Activated CD4-positive, alpha-beta T cell treated with anti-CD3 and anti-CD28 coated beads, Interleukin-2, amount 10 ng/mL, durations not matched to agents 7 days and 5 days (primary cell): ENCODE results near the gene DIDO1. TPM values are rescaled to one million over a fixed set of nuclear protein-coding genes. Genes with fewer than 3 reads are reported as not detected.
A peak's percentile ranks its signal among the peaks of the same experiment; 100 is the strongest.

ENCODE experiments used
- CTCF ChIA-PET: fragments of 350-600 bp; sonication (Branson Sonifier 250); formaldehyde crosslinking; loops from one replicate; lab custom pipeline; 2021; ENCODE audit warnings: antibody characterized with exemption; lab: Charles Lee
- POLR2A ChIA-PET: fragments of 350-600 bp; sonication (Branson Sonifier 250); formaldehyde crosslinking; loops from one replicate; lab custom pipeline; 2021; ENCODE audit warnings: antibody characterized with exemption; lab: Charles Lee
- DNase-seq: peaks from one replicate; pipeline ENCODE4 v3.0.0-alpha.2; 2020
- H3K27ac Mint-ChIP-seq: one replicate; pipeline ENCODE4 v1.8.0; 2021; ENCODE audit warnings: mild to moderate bottlenecking, moderate library complexity, mixed read lengths
- H3K27me3 Mint-ChIP-seq: one replicate; pipeline ENCODE4 v1.8.0; 2021; ENCODE audit warnings: mixed read lengths
- H3K36me3 Mint-ChIP-seq: one replicate; pipeline ENCODE4 v1.8.0; 2021; ENCODE audit warnings: low read depth, mixed read lengths
- H3K4me1 Mint-ChIP-seq: one replicate; pipeline ENCODE4 v1.8.0; 2021; ENCODE audit warnings: mixed read lengths
- H3K4me3 Mint-ChIP-seq: one replicate; pipeline ENCODE4 v1.8.0; 2021; ENCODE audit warnings: mild to moderate bottlenecking, moderate library complexity, mixed read lengths
- H3K9me3 Mint-ChIP-seq: one replicate; pipeline ENCODE4 v1.8.0; 2021; ENCODE audit warnings: mixed read lengths
- total RNA-seq, 2 experiments: library from RNA; stranded (reverse); gene quantifications; one replicate each; pipeline ENCODE4 v1.2.3, GENCODE V29; 2021

The DIDO1 gene
- total RNA-seq, 2 experiments from 2014 or later, result 78.3 to 79.4 TPM

DNA sequence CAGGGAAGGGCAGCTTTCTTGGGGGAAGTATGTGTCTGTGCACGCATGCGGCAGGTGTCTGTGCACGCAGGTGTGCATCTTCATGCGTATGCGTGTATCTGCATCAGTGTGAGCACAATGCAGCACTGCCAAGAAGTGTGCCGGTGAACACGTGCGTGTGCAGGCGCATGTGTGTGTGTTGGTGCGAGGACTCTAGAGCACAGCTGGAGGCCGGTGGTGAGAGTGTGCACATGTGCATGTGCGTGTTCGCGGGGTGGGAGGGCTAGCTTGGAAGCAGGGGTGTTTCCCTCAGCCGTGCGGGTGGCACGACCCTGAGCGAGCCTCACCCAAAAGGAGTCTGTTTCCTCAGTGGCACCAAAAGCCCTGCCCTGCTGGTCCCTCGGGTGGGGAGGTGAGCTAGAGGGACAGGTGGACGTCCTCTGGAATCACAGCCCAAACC lies 33.7 kb upstream of the DIDO1 start:
- no peaks in the 10 kb centered on the region for H3K27me3 Mint-ChIP-seq
- CTCF ChIA-PET, result interaction anchor here (1.5 to 2.0 kb wide), 2 partner anchors 13 to 49 kb away, joined by 3 to 7 read pairs; no protein-coding TSS in a partner anchor
- DNase-seq, result no peak
- peaks cover 11% of the 10 kb centered on the region for H3K4me1 Mint-ChIP-seq
- POLR2A ChIA-PET, result no interaction called here
- H3K36me3 Mint-ChIP-seq, result peaks cover 2% of the 10 kb centered on the region
- no peak overlapping the region for H3K27ac Mint-ChIP-seq
- H3K9me3 Mint-ChIP-seq, result no peaks in the 10 kb centered on the region
- no peak overlapping the region for H3K4me3 Mint-ChIP-seq

DNA sequence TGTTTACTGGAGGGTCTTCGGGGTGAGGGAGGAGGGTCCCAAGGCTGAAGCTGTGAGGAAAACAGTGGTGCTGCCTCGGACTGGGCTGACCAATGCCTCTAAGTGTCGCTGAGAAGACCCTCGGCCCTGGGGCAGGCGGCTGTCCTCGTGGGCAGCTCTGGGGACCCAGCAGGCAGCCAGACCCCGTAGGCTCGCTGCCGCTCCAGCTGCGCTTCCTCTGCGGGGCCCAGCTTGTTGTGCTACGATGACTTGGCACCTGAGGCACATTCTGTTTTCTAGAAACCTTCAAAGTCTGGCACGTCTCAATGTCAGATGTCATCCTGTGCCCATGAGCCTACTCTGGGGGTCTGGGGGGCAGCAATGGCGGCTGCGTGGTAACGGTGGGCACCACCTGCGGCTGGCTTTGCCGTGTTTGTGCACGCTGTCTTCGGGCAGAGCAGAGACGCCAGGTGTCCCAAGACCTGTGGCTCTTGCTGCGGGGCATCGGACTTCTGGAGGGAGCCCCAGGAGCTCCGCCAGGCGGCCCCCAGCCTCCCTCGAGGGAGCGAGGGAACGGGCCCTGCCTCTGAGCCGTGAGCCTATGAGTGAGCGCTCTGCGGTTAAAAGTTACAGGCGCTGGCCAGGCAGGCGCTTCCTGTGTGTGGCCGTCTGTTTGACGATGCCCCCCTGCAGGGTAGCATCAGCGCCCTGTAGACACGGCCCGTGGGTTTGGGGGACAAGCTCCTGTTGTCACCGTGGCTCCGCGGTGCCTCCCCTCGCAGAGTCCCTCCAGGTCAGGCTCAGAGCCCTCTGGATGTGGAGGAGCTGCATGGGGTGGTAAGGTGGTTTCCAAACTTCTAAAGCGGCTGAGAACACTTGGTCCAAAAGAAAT lies 33.0 kb upstream of the DIDO1 start:
- peaks cover 17% of the 10 kb centered on the region for H3K4me1 Mint-ChIP-seq
- POLR2A ChIA-PET, result no interaction called here
- peaks cover 2% of the 10 kb centered on the region for H3K36me3 Mint-ChIP-seq
- DNase-seq, result no peak
- no peak overlapping the region for H3K4me3 Mint-ChIP-seq
- no peaks in the 10 kb centered on the region for H3K27me3 Mint-ChIP-seq
- H3K27ac Mint-ChIP-seq, result no peak overlapping the region
- CTCF ChIA-PET, result interaction anchor here (1.5 to 2.0 kb wide), 2 partner anchors 13 to 50 kb away, joined by 3 to 7 read pairs; no protein-coding TSS in a partner anchor
- H3K9me3 Mint-ChIP-seq, result no peaks in the 10 kb centered on the region

DNA sequence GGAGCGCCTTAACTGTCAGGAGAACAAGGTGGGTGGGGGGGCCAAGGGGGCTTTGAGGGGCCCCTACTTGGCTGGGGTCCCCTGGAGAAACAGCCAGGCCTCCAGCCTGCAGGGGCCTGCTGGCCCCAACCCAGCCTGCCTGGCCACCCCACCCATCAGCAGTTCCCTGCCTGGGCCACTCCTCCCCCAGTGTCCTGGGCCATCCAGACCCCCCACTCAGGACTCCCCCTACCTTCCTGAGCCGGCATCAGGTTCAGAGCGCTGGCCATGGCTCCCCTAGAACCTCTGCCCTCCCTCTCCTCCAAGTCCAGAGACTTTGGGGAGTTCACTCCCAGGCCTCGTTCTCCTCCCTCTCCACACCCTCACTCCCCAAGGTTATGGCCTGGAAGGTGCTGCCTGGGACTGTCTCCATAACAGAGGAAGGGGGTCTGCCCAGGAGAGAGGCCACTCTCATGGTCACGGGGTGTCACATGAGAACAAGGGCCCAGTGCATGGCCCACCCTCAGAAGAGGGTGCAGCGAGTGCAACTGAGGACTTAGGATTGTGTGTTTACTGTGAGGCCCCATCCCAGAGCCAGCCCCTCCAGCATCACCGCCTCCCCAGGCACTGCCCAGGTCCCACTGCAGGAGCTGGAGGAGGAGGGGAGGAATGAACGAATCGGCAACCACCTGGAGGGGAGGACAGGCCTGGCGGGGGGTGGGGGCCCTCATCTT lies 32.2 kb upstream of the DIDO1 start:
- Mint-ChIP-seq H3K4me3 (no peak overlapping the region), H3K9me3 (no peaks in the 10 kb centered on the region), H3K4me1 (peaks cover 25% of the 10 kb centered on the region), H3K36me3 (peaks cover 2% of the 10 kb centered on the region), H3K27me3 (no peaks in the 10 kb centered on the region), H3K27ac (no peak overlapping the region)
- CTCF ChIA-PET, result interaction anchor here (1.5 to 2.0 kb wide), 2 partner anchors 14 to 51 kb away, joined by 3 to 7 read pairs; no protein-coding TSS in a partner anchor
- no peak for DNase-seq
- POLR2A ChIA-PET, result no interaction called here

DNA sequence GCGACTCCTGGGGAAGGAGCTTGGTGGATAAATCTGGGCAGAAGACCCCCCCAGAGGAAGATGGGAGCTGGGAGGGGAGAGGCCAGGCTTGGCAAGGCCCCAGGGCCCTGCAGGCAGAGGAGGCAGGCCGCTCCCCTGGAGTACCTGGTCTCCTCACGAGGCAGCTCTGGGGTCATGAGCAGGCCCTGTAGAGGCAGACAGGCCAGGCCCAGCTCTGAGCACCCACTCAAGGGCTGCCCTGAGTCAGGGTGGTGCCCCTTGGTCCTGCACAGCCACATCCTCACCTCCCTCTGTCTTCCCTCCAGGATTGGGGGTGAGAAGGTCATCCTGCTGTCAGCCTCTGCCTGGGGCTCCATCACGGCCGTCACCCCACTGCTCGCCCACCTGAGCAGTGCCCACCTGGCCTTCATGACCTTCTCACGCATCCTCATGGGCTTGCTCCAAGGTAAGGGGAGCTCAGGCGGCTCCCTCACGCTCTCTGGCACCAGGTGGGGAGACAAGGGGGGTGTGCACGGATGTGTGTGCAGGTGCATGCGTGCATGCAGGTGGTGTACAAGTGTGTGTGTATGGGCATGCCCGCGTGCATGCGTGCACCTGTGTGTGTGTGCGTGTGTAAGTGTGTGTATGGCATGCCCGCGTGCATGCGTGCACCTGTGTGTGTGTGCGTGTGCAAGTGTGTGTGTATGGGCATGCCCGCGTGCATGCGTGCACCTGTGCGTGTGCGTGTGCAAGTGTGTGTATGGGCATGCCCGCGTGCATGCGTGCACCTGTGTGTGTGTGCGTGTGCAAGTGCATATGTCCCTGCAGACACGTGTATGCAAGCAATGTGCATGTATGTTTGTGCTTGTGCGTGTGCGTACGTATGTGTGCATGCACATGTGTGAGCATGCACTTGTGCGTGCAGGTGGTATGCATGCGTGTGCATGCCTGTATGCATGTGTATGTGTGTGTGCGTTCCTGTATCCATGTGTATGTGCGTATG lies 31.1 kb upstream of the DIDO1 start:
- CTCF ChIA-PET, result interaction anchor here (0.6 to 2.0 kb wide), 3 partner anchors 13 to 440 kb away, joined by 3 to 6 read pairs (median 3); no protein-coding TSS in a partner anchor
- H3K36me3 Mint-ChIP-seq, result peaks cover 2% of the 10 kb centered on the region
- POLR2A ChIA-PET, result no interaction called here

DNA sequence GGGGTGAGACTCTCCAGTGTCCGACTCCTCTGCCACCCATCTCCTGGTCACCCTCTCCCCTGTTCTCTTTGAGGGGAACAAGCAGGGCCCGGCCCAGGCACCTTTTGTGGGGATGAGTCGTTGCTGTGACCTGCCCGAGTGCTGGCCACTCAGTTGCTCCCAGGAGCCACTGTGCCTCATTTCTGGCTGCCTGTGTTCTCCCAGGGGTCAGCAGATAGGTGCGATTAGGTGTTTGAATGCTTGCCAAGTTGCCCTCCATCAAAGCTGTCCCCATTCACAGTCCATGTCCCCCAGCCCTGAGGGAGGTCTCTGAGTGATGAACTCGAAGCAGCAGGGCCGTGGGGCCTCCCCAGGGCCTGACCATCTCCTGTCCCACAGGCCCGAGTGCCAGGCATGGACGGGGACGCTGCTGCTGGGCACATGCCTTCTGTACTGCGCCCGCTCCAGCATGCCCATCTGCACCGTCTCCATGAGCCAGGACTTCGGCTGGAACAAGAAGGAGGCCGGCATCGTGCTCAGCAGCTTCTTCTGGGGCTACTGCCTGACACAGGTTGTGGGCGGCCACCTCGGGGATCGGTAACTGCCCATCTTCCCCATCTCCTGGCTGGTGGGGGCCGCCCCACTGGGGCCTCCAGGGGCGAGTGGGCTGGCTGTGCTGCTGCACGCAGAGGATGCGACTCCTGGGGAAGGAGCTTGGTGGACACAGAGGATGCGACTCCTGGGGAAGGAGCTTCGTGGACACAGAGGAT lies 30.3 kb upstream of the DIDO1 start:
- H3K36me3 Mint-ChIP-seq, result peaks cover 2% of the 10 kb centered on the region
- ChIA-PET POLR2A (no interaction called here), CTCF (interaction anchor here (0.6 to 2.0 kb wide), 3 partner anchors 14 to 441 kb away, joined by 3 to 6 read pairs (median 3); no protein-coding TSS in a partner anchor)
- H3K27me3 Mint-ChIP-seq, result no peaks in the 10 kb centered on the region
- H3K27ac Mint-ChIP-seq, result peak overlapping the region; percentile 79
- no peak for DNase-seq
- H3K9me3 Mint-ChIP-seq, result no peaks in the 10 kb centered on the region
- H3K4me3 Mint-ChIP-seq, result no peak overlapping the region
- peaks cover 30% of the 10 kb centered on the region for H3K4me1 Mint-ChIP-seq

More for the DNA sequence above, 31.1 kb upstream of the DIDO1 start:
- Mint-ChIP-seq H3K4me1 (peaks cover 27% of the 10 kb centered on the region), H3K27me3 (no peaks in the 10 kb centered on the region), H3K4me3 (no peak overlapping the region), H3K9me3 (no peaks in the 10 kb centered on the region), H3K27ac (no peak overlapping the region)
- no peak for DNase-seq

DNA sequence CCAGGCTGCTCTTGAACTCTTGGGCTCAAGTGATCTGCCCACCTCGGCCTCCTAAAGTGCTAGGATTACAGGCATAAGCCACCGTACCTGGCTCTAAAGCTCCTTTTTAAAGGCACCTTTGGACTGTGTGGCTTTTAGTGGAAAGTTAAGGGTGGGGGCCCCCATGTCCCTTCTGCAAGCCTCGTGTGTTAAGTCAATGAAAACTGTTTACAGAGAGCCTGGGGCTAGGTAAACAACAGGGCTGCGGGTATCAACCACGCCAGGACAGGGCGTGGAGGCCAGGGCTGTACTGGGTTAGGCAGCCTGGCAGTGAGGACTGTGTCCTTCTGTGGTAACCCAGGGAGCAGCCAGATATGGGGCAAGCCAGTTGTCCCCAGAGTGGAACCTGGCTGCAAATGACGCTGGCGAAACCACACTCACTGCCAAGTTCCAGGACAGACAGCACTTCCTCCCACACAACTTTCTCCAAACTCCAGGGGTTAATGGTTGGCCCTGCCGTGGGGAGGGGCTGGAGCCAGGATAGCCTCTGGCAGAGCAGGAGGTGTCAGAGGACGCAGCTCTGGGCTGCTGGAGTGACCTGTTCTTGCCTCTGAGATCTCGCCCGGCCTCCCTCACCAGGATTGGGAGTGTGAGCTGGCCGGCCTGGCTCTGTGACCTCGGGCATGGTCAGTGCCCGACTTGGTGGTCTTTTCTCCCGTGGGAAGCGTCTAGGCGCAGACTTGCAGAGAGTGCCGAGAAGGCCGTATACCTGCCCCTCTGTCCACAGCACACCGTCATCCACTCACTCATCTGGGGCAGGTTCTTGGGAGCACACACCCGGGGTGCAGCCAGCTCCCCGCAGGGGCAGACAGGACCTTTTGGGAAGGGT lies 29.4 kb upstream of the DIDO1 start:
- Mint-ChIP-seq H3K9me3 (no peaks in the 10 kb centered on the region), H3K4me3 (no peak overlapping the region), H3K4me1 (peaks cover 34% of the 10 kb centered on the region)

DNA sequence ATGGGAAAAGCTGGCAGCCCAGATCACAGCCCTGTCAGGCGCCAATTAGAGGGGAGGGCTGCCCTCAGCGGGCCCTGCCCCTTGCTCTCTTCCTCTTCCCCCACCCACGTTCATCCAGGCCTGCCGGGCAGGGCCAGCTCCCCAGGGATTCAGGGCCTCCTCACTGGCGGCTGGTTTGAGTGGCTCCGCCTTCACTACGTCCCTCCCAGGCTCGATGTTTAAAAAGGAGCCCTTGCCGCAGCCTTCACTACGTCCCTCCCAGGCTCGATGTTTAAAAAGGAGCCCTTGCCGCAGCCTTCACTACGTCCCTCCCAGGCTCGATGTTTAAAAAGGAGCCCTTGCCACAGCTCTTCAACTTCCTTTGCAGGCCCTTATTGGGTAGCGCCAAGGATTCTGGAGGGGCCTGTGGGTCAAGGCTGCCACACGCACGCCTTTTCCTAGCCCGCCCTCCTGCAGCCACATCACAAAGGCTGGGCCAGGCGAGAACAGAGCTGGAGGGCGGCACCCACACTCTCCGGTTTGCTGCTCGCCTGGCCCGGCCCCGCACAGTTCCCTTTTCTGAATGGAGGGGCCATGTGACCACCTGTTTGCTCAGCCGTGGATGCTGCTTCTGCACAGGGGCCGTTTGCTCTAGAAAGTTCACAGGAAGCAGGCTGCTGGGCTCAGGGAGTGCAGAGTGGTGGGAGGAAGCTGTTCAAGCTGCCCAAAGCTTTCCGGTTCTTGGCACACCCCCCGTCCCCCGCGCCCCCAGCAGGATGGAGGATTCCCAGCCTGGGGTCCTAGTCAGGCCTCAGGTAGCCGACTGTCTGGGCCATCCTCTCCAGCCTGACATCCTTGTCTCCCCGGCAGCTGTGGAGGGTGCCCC lies 27.8 kb upstream of the DIDO1 start:
- CTCF ChIA-PET, result interaction anchor here (0.6 to 2.1 kb wide), 14 partner anchors 10 to 313 kb away, joined by 3 to 11 read pairs (median 3); no protein-coding TSS in a partner anchor
- Mint-ChIP-seq H3K4me1 (peaks cover 34% of the 10 kb centered on the region), H3K9me3 (peaks cover under 1% of the 10 kb centered on the region), H3K27ac (peak overlapping the region; percentile 96), H3K36me3 (peaks cover 22% of the 10 kb centered on the region), H3K4me3 (peak overlapping the region; percentile 73), H3K27me3 (no peaks in the 10 kb centered on the region)
- POLR2A ChIA-PET, result no interaction called here
- DNase-seq, result peak; percentile 85

More for the DNA sequence above, 29.4 kb upstream of the DIDO1 start:
- ChIA-PET CTCF (interaction anchor here (1.4 to 2.1 kb wide), 6 partner anchors 15 to 53 kb away, joined by 3 to 11 read pairs (median 5); no protein-coding TSS in a partner anchor), POLR2A (no interaction called here)
- Mint-ChIP-seq H3K27me3 (no peaks in the 10 kb centered on the region), H3K27ac (peak overlapping the region; percentile 79), H3K36me3 (peaks cover 6% of the 10 kb centered on the region)
- no peak for DNase-seq

DNA sequence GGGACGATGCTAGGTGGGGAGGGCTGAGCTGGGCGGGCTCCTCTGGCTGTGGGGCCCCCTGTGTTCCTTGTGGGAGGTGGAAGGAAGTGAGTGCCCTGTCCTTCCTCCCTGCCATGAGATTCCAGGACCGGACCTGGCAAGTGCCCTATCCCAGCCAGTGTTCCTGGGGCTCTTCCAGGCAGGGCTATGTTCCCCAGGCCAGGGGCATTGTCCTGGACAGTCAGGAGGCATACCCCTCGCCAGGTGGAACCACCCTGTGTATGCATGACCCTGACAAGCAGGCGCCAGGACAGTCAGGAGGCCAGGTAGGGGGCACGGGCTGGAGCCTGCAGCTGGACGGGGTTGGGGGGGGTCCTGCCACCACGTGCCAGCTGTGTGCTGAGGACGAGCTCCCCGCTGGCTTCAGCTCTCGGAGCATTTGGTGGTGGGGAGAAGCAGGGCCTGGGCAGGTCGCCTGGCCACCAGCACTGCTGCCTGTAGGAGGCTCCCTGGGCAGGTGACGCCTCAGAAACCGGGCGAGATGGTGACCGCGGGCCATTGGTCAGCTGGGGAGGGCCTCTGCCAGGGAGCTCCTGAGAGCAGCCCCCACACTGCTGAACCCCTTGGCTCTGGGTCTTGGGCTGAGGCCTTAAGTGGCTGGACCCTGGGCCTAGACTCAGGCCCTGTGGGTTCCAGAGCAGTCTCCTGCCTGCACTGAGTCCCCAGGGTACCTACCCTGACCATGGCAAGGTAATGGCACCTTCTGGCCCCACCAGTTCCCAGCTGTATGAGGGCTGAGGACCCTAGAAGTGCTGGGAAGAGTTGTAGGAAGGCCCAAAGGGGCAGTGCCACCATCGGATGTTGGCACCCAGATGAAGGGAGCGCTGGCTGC lies 26.9 kb upstream of the DIDO1 start:
- Mint-ChIP-seq H3K4me1 (peaks cover 34% of the 10 kb centered on the region), H3K4me3 (peak overlapping the region; percentile 73), H3K36me3 (peaks cover 31% of the 10 kb centered on the region), H3K27me3 (no peaks in the 10 kb centered on the region), H3K27ac (peak overlapping the region; percentile 96), H3K9me3 (peaks cover 3% of the 10 kb centered on the region)
- ChIA-PET POLR2A (no interaction called here), CTCF (interaction anchor here (0.8 to 2.1 kb wide), 8 partner anchors 9 to 312 kb away, joined by 3 to 11 read pairs (median 3); no protein-coding TSS in a partner anchor)
- DNase-seq, result no peak

DNA sequence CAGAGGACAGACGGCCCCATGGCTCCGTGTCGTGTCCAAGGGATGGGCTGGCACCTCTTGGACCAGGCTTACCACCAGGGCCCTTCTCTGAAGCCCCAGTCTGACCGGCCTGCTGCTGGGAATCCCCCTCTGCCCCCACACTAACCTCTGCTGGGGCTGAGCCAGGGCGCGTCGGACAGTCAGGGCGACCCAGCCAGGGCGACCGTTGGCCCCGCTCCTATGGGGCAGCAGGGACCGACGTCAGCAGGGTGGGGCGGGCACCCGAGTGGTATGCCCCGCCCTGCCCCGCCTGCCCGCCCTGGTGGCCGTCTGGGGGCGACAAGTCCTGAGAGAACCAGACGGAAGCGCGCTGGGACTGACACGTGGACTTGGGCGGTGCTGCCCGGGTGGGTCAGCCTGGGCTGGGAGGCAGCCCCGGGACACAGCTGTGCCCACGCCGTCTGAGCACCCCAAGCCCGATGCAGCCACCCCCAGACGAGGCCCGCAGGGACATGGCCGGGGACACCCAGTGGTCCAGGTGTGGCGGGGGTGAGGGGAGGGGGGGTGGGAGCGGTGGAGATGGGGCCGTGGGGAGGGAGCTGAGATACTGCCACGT lies 26.2 kb upstream of the DIDO1 start, which contains the start of gene SLC17A9:
Gene SLC17A9, plus strand, starts transcription at position 337 of the 595 bp plus-strand sequence. Its CDS starts 122 bp downstream, at position 459.
- peak; percentile 46 for DNase-seq
- ChIA-PET POLR2A (no interaction called here), CTCF (interaction anchor here (0.8 to 1.3 kb wide), 3 partner anchors 8 to 15 kb away, joined by 3 to 4 read pairs (median 3); no protein-coding TSS in a partner anchor)
- Mint-ChIP-seq H3K4me1 (peaks cover 34% of the 10 kb centered on the region), H3K4me3 (peak within 1 kb of the TSS; percentile 73), H3K36me3 (peaks cover 35% of the 10 kb centered on the region), H3K27ac (peak within 1 kb of the TSS; percentile 96), H3K27me3 (no peaks in the 10 kb centered on the region), H3K9me3 (peaks cover 3% of the 10 kb centered on the region)
